HG03575 (cell line): ENCODE results near the gene ANKRD36B.
"Not testable (repeated sequence)": the region's sequence is repeated elsewhere in the genome, so short reads cannot be mapped to it uniquely, and the experiment has no call there.

Source experiments
- ATAC-seq: cut with Tn5 transposase; IDR thresholded peaks from one replicate; pipeline ENCODE4 v1.9.1; 2021; ENCODE audit not compliant: unreplicated experiment, insufficient number of reproducible peaks, low FRiP score; ENCODE audit errors: extremely low read depth

The ANKRD36B gene

GRCh38 chr2:97565674-97566073 is 24.0 kb downstream of the ANKRD36B start:
- ATAC-seq = not testable (repeated sequence)

DNA sequence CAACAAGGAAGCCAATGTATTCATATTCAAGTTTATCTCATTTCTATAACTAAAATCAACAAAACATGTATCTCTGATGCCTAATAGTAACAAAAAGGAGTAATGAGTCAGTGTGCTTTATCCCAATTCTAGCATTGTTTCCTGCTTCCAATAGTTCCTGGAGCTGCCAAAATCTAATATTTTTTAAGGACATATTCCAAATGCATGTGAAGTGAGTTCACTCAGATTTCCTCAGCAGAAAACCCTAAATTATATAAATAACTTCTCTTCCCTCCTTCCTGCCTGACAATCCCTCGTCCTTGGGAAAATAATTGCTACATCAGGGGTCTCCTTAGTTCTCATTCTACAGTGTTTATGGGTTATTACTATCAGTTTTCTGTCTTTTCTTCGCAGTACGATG is 37.3 kb downstream of the ANKRD36B start:
- not testable (repeated sequence) for ATAC-seq

- not testable (repeated sequence) for ATAC-seq
These were observed 39.2 kb downstream of the ANKRD36B start for GRCh38 chr2:97550498-97550897.

DNA sequence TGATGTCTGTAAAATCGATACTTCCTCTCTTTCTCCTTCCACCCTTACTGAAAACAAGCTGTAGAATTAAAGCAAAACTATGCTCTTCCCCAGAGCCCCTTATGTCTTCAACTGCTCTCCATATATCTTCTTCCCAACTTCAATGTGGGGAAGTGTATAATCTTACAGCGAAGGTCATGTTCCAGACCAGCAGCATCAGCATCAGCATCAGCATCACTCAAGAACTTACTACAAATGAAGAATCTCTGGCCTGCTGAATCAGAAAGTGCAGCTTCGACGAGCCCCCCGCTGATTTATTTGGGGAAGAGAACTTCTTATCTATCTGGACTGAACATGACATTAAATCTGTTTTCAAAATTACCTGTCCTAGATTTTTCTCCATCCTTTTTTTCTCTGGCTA is 40.6 kb downstream of the ANKRD36B start:
- ATAC-seq = not testable (repeated sequence)

- ATAC-seq = not testable (repeated sequence)
These were observed 41.1 kb downstream of the ANKRD36B start for GRCh38 chr2:97548536-97548935.

DNA sequence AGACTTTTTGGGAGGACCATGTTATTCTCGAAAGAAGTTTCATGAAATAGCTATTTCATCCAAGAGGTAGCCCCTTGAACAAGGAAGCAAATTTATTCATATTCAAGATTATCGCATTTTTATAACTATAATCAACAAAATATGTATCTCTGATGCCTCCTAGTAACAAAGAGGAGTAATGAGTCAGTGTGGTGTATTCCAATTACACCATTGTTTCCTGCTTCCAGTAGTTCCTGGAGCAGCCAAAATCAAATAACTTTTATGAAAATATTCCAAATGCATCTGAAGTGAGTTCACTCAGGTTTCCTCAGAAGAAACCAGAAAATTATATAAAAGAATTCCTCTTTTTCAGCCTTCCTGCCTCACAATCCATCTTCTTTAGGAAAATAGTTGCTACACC is 43.0 kb downstream of the ANKRD36B start:
- no peak for ATAC-seq

DNA sequence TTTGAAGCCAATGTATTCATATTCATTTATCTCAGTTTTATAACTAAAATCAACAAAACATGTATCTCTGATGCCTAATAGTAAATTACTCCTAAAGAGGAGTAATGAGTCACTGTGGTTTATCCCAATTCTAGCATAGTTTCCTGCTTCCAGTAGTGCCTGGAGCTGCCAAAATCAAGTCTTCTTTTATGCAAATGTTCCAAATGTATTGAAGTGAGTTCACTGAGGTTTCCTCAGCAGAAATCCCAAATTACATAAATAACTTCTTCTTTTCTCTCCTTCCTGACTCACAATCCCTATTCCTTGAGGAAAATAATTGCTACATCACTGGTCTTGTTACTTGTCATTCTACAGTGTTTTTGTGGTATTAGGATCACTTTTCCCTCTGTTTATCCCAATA is 44.8 kb downstream of the ANKRD36B start:
- not testable (repeated sequence) for ATAC-seq

- not testable (repeated sequence) for ATAC-seq
These were observed 63.8 kb downstream of the ANKRD36B start for GRCh38 chr2:97525904-97526303.

- ATAC-seq = not testable (repeated sequence)
These were observed 65.9 kb downstream of the ANKRD36B start for GRCh38 chr2:97523816-97524215.

- not testable (repeated sequence) for ATAC-seq
These were observed 66.6 kb downstream of the ANKRD36B start for GRCh38 chr2:97522916-97523555.

DNA sequence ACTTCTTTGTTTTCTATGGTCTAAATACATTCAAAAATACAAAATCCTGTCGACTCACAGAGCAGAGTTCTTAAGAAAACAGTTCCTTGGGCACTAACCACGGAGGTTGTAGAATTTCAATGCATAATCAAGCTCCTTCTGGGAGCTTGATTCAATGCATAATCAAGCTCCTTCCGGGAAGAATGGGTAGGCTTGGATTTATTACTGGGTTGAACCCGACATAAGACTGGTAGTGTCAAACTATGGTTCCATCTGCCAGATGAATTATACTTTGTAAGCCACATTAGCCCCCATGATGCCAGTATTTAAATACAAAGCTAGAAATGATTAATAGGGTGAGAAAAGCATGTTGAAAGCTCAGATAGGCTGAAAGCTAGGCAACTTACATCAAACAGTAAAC is 94.0 kb downstream of the ANKRD36B start:
- ATAC-seq = not testable (repeated sequence)

GRCh38 chr2:97490141-97490540 is 99.5 kb downstream of the ANKRD36B start:
- not testable (repeated sequence) for ATAC-seq
